K562 (cell line): ENCODE data around the gene UNC5B. TPM values are rescaled to one million over a fixed set of nuclear protein-coding genes. Genes with fewer than 3 reads are reported as not detected.

ENCODE experiments used
- CREM ChIP-seq: IDR thresholded peaks from 2 replicates; pipeline ENCODE4 v1.6.1; 2014; ENCODE audit warnings: antibody characterized with exemption, low read depth
- HEY1 ChIP-seq: fragments of 250-450 bp; sonication (Bioruptor Pico); IDR thresholded peaks from 2 replicates; pipeline ENCODE4 v1.5.0; 2020; ENCODE audit warnings: mild to moderate bottlenecking, moderate library complexity, borderline replicate concordance
- MCM2 ChIP-seq: fragments of 450-650 bp; IDR thresholded peaks from 2 replicates; pipeline ENCODE4 v1.6.1; 2017; ENCODE audit warnings: low read depth, mild to moderate bottlenecking
- NCOA2 ChIP-seq, 2 experiments: fragments of 450-650 bp; IDR thresholded peaks; 2 replicates each; pipeline ENCODE4 v1.6.1; 2018; ENCODE audit warnings: mild to moderate bottlenecking in 2 of 2, moderate library complexity in 1 of 2; ENCODE audit not compliant: partially characterized antibody in 2 of 2
- NCOR1 ChIP-seq: fragments of 450-650 bp; IDR thresholded peaks from 2 replicates; pipeline ENCODE4 v1.6.1; 2016; ENCODE audit warnings: mild to moderate bottlenecking, moderate library complexity
- NRF1 ChIP-seq, 2 experiments: fragments of 450-650 bp; IDR thresholded peaks in 1 of 2; conservative IDR thresholded peaks in 1 of 2; 2 replicates each; pipeline ENCODE4 v1.6.1; 2014; ENCODE audit warnings: mild to moderate bottlenecking in 2 of 2
- SRSF7 ChIP-seq: fragments of 200-400 bp; formaldehyde crosslinking; optimal IDR thresholded peaks from 2 replicates; pipeline ENCODE3; 2017; ENCODE audit warnings: mild to moderate bottlenecking, low read depth, low read length
- TEAD4 ChIP-seq, 2 experiments: sonication (generic) in 1 of 2; formaldehyde crosslinking in 1 of 2; IDR thresholded peaks; 2 replicates each; pipeline versions ENCODE4 v1.6.1 to v1.8.0; 2012 to 2022; ENCODE audit warnings: borderline replicate concordance in 1 of 2, inconsistent platforms in 1 of 2, low read length in 1 of 2, mild to moderate bottlenecking in 1 of 2, missing genetic modification reagents in 1 of 2
- ZNF3 ChIP-seq: fragments of 250-450 bp; sonication (Bioruptor Pico); IDR thresholded peaks from 2 replicates; pipeline ENCODE4 v1.5.0; 2021; ENCODE audit warnings: mild to moderate bottlenecking, moderate library complexity
- ZNF707 ChIP-seq: fragments of 250-450 bp; sonication (Bioruptor Pico); conservative IDR thresholded peaks from 2 replicates; pipeline ENCODE4 v1.8.0; 2022; ENCODE audit warnings: inconsistent platforms, mild to moderate bottlenecking, moderate library complexity
- ZNF785 ChIP-seq: fragments of 250-450 bp; sonication (Bioruptor Pico); IDR thresholded peaks from 2 replicates; pipeline ENCODE4 v1.4.0; 2020; ENCODE audit warnings: mild to moderate bottlenecking
- polyA plus RNA-seq, 8 experiments: library from polyadenylated mRNA; depleted of rRNA in 4 of 8; stranded (reverse) in 5 of 8; unstranded in 3 of 8; fragments of >200 nt; fragmentation: Nextera tagmentation in 2 of 8; fragmentation: Illumina TruSeq in 1 of 8; extraction: Ambion mirVana in 2 of 8; extraction: Trizol in 1 of 8; gene quantifications; 2 replicates each; pipeline versions ENCODE4 v1.2.1 to v1.2.3, GENCODE V29; 2011 to 2014; ENCODE audit warnings: inconsistent platforms in 1 of 8, missing spikeins in 1 of 8
- total RNA-seq, 7 experiments: library from RNA; depleted of rRNA in 6 of 7; stranded (reverse); fragments of >200 nt in 6 of 7; fragmentation: Illumina TruSeq in 2 of 7; extraction: Trizol in 2 of 7; gene quantifications; 2 replicates each; pipeline versions ENCODE4 v1.2.1 to v1.2.3, GENCODE V29; 2011 to 2021; ENCODE audit warnings: low replicate concordance in 1 of 7
- TF ChIP-seq, protein P1 (sequence below): sonication (generic); formaldehyde crosslinking; IDR thresholded peaks from 2 replicates; pipeline ENCODE4 v1.8.0; 2022; ENCODE audit warnings: missing genetic modification reagents, mild to moderate bottlenecking, borderline replicate concordance
- TF ChIP-seq, protein P2 (sequence below): fragments of 250-450 bp; sonication (Bioruptor Pico); IDR thresholded peaks from 2 replicates; pipeline ENCODE4 v1.8.0; 2021; ENCODE audit warnings: moderate library complexity, mild to moderate bottlenecking, inconsistent platforms
- TF ChIP-seq, protein P3 (sequence below): fragments of 250-450 bp; sonication (Bioruptor Pico); IDR thresholded peaks from 2 replicates; pipeline ENCODE4 v1.8.0; 2022; ENCODE audit warnings: moderate library complexity, mild to moderate bottlenecking, inconsistent platforms
- TF ChIP-seq, protein P4 (sequence below): fragments of 450-650 bp; IDR thresholded peaks from 2 replicates; pipeline ENCODE4 v1.6.1; 2016

The UNC5B gene
- total and polyA plus RNA-seq, 9 of the 15 experiments (the other 6 are each of a cell fraction or from before 2014, with no cell fraction given), result 0.10 to 8.4 (median 2.1) TPM

DNA sequence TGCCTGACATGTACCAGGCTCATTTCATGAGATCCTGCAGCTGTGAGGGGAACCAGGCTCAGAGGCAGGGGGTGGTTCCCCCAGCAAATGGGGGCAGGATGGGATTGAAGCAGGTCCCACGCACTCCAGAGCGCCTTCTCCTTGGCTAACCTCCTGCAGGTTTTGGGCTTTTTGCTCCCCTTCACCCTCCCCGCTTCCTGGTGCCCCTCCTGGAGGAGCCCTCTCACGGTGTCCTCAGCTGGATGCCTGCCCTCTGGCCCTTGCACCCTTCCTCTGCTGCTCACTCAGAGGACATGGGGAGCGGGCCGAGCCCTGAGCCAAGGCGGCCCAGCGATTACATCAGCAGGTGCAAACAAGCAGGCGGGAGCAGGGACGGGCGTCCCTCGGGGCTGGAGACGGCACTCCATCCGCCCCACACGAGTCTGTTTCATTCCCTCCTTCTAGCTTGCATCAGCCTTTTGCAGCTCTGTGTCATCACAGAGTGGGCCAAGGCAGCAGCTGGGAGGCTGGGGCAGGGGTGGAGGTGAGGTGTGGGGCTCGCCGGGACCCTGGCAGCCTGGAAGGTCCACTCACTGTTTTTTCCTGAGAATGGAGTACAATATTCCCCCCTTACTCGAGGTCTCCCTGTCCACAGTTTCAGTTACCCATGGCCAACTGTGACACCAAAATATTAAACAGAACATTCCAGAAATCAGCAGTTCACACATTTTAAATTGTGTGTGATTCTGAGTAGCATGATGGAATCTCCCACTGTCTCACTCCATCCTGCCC is 54.0 kb downstream of the UNC5B start (continued):
- TF ChIP-seq, protein P1, sequence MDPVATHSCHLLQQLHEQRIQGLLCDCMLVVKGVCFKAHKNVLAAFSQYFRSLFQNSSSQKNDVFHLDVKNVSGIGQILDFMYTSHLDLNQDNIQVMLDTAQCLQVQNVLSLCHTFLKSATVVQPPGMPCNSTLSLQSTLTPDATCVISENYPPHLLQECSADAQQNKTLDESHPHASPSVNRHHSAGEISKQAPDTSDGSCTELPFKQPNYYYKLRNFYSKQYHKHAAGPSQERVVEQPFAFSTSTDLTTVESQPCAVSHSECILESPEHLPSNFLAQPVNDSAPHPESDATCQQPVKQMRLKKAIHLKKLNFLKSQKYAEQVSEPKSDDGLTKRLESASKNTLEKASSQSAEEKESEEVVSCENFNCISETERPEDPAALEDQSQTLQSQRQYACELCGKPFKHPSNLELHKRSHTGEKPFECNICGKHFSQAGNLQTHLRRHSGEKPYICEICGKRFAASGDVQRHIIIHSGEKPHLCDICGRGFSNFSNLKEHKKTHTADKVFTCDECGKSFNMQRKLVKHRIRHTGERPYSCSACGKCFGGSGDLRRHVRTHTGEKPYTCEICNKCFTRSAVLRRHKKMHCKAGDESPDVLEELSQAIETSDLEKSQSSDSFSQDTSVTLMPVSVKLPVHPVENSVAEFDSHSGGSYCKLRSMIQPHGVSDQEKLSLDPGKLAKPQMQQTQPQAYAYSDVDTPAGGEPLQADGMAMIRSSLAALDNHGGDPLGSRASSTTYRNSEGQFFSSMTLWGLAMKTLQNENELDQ (CRISPR knock-in tag), result peak; percentile 76; the same call in 1 of the 2 replicates
- no peak for TF ChIP-seq ZNF707 (CRISPR knock-in tag)
- TF ChIP-seq CREM, result peak; percentile 63
- no peak for TF ChIP-seq HEY1 (CRISPR knock-in tag)
- TF ChIP-seq, protein P2, sequence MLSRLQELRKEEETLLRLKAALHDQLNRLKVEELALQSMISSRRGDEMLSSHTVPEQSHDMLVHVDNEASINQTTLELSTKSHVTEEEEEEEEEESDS (CRISPR knock-in tag), result no peak
- no peak; the same call in 1 of the 2 replicates for TF ChIP-seq NCOR1
- TF ChIP-seq ZNF785 (CRISPR knock-in tag), result no peak
- TF ChIP-seq, protein P3, sequence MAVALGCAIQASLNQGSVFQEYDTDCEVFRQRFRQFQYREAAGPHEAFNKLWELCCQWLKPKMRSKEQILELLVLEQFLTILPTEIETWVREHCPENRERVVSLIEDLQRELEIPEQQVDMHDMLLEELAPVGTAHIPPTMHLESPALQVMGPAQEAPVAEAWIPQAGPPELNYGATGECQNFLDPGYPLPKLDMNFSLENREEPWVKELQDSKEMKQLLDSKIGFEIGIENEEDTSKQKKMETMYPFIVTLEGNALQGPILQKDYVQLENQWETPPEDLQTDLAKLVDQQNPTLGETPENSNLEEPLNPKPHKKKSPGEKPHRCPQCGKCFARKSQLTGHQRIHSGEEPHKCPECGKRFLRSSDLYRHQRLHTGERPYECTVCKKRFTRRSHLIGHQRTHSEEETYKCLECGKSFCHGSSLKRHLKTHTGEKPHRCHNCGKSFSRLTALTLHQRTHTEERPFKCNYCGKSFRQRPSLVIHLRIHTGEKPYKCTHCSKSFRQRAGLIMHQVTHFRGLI (CRISPR knock-in tag), result peak; percentile 61; the same call in 1 of the 2 replicates
- TF ChIP-seq, protein P4, sequence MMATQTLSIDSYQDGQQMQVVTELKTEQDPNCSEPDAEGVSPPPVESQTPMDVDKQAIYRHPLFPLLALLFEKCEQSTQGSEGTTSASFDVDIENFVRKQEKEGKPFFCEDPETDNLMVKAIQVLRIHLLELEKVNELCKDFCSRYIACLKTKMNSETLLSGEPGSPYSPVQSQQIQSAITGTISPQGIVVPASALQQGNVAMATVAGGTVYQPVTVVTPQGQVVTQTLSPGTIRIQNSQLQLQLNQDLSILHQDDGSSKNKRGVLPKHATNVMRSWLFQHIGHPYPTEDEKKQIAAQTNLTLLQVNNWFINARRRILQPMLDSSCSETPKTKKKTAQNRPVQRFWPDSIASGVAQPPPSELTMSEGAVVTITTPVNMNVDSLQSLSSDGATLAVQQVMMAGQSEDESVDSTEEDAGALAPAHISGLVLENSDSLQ, result no peak
- TF ChIP-seq TEAD4 (IDR thresholded peaks at IDR 0.05; ENCODE audit: low read length), result peak; percentile 39; the same call in 1 of the 2 replicates
- peak; percentile 59; the same call in 1 of the 2 replicates for TF ChIP-seq TEAD4 (CRISPR knock-in tag; IDR thresholded peaks at IDR 0.05; ENCODE audit: borderline replicate concordance)
- TF ChIP-seq MCM2, result no peak
- no peak for TF ChIP-seq NCOA2 (IDR thresholded peaks at IDR 0.05; ENCODE audit: partially characterized antibody in 2 of 2)
- TF ChIP-seq SRSF7, result no peak
- no peak for TF ChIP-seq ZNF3
- peak; percentile 49 to 63; a peak in 3 of 4 replicates for TF ChIP-seq NRF1 (conservative IDR thresholded peaks at IDR 0.05 in 1 of 2, IDR thresholded peaks at IDR 0.05 in 1 of 2)
